ENCODE data around the gene FRRS1L. TPM values are rescaled to one million over a fixed set of nuclear protein-coding genes. Genes with fewer than 3 reads are reported as not detected.

Gene FRRS1L
- total RNA-seq, 1 experiment from 2014 or later: not detected

DNA sequence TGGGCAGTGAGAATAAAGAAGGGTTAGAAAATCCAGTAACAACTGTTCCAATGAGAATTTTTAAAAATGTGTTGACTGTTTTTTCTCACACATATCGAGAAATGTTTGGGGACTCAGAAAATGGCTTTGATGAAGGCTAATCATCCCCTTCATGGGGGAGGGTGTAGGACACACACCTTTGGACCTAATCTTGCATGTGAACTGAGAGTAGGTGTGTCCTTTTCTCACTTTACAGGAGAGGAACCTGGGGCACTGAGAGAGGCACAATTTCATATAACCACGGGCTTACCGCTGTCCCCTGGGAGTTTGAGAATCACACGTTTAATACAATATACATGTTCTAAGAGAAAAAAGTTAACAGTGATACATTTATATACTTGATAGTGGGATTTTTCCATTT lies 17.3 kb downstream of the FRRS1L start:
- CTCF ChIA-PET: no interaction called here
- Histone ChIP-seq H3K79me2 (ENCODE audit: low read depth) (no peaks in the 10 kb centered on the region), H3K4me3 (no peak overlapping the region), H3K36me3 (ENCODE audit: low read depth) (no peaks in the 10 kb centered on the region), H3K27me3 (ENCODE audit: insufficient read depth, low read depth) (no peaks in the 10 kb centered on the region), H4K20me1 (ENCODE audit: insufficient read depth) (no peaks in the 10 kb centered on the region), H3F3A (ENCODE audit: insufficient read depth, low read depth) (no peaks in the 10 kb centered on the region), H2AFZ (no peak overlapping the region), H3K4me1 (replicated peaks; ENCODE audit: insufficient read depth) (no peaks in the 10 kb centered on the region), H3K27ac (no peak overlapping the region), H3K9me3 (ENCODE audit: insufficient read depth, low read depth) (peaks cover 13% of the 10 kb centered on the region), H3K9me2 (ENCODE audit: insufficient read depth) (no peaks in the 10 kb centered on the region), H3K4me2 (no peak overlapping the region)
- intact Hi-C loops (cut with micrococcal nuclease; ENCODE audit: unreplicated experiment): no loop called here
- POLR2A ChIA-PET (ENCODE audit: unreplicated experiment): no interaction called here
- DNase-seq: no peak
- TF ChIP-seq, protein P1, sequence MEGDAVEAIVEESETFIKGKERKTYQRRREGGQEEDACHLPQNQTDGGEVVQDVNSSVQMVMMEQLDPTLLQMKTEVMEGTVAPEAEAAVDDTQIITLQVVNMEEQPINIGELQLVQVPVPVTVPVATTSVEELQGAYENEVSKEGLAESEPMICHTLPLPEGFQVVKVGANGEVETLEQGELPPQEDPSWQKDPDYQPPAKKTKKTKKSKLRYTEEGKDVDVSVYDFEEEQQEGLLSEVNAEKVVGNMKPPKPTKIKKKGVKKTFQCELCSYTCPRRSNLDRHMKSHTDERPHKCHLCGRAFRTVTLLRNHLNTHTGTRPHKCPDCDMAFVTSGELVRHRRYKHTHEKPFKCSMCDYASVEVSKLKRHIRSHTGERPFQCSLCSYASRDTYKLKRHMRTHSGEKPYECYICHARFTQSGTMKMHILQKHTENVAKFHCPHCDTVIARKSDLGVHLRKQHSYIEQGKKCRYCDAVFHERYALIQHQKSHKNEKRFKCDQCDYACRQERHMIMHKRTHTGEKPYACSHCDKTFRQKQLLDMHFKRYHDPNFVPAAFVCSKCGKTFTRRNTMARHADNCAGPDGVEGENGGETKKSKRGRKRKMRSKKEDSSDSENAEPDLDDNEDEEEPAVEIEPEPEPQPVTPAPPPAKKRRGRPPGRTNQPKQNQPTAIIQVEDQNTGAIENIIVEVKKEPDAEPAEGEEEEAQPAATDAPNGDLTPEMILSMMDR (conservative IDR thresholded peaks at IDR 0.05): no peak
- no peak for TF ChIP-seq EZH2 (IDR thresholded peaks at IDR 0.05; ENCODE audit: low read depth)
- no TSS peak for BruUV-seq (replicated peaks)

GRCh38 chr9:109149089-109149488 lies 18.0 kb downstream of the FRRS1L start:
- Histone ChIP-seq H3K27me3 (ENCODE audit: insufficient read depth, low read depth) (no peaks in the 10 kb centered on the region), H2AFZ (no peak overlapping the region), H3K4me1 (replicated peaks; ENCODE audit: insufficient read depth) (peaks cover 1% of the 10 kb centered on the region), H3K4me2 (no peak overlapping the region), H3K36me3 (ENCODE audit: low read depth) (no peaks in the 10 kb centered on the region), H3K9me3 (ENCODE audit: insufficient read depth, low read depth) (peaks cover 13% of the 10 kb centered on the region), H3K4me3 (no peak overlapping the region), H3F3A (ENCODE audit: insufficient read depth, low read depth) (no peaks in the 10 kb centered on the region), H3K9me2 (ENCODE audit: insufficient read depth) (no peaks in the 10 kb centered on the region), H3K27ac (no peak overlapping the region), H3K79me2 (ENCODE audit: low read depth) (no peaks in the 10 kb centered on the region), H4K20me1 (ENCODE audit: insufficient read depth) (no peaks in the 10 kb centered on the region)
- no peak for DNase-seq
- TF ChIP-seq EZH2 (IDR thresholded peaks at IDR 0.05; ENCODE audit: low read depth): no peak
- TF ChIP-seq, protein P1 (conservative IDR thresholded peaks at IDR 0.05): no peak
- intact Hi-C loops (cut with micrococcal nuclease; ENCODE audit: unreplicated experiment): no loop called here
- ChIA-PET POLR2A (ENCODE audit: unreplicated experiment) (no interaction called here), CTCF (interaction anchor here (0.7 kb wide), 1 partner anchor 55 kb away, joined by 4 read pairs; no protein-coding TSS in a partner anchor)
- no TSS peak for BruUV-seq (replicated peaks)

- no peaks in the 10 kb centered on the region for H3F3A ChIP-seq (ENCODE audit: insufficient read depth, low read depth)
- no peak overlapping the region for H3K4me2 ChIP-seq
- H3K9me2 ChIP-seq (ENCODE audit: insufficient read depth): no peaks in the 10 kb centered on the region
- ChIA-PET POLR2A (ENCODE audit: unreplicated experiment) (no interaction called here), CTCF (no interaction called here)
- intact Hi-C loops (cut with micrococcal nuclease; ENCODE audit: unreplicated experiment): no loop called here
- no peaks in the 10 kb centered on the region for H3K27me3 ChIP-seq (ENCODE audit: insufficient read depth, low read depth)
- no peaks in the 10 kb centered on the region for H3K36me3 ChIP-seq (ENCODE audit: low read depth)
- no peak for TF ChIP-seq EZH2 (IDR thresholded peaks at IDR 0.05; ENCODE audit: low read depth)
- TF ChIP-seq, protein P1 (conservative IDR thresholded peaks at IDR 0.05): no peak
- no peak overlapping the region for H3K27ac ChIP-seq
- no peak overlapping the region for H2AFZ ChIP-seq
- no peak for DNase-seq
- no peaks in the 10 kb centered on the region for H3K79me2 ChIP-seq (ENCODE audit: low read depth)
- H4K20me1 ChIP-seq (ENCODE audit: insufficient read depth): no peaks in the 10 kb centered on the region
- BruUV-seq (replicated peaks): no TSS peak
- H3K4me1 ChIP-seq (replicated peaks; ENCODE audit: insufficient read depth): peaks cover 7% of the 10 kb centered on the region
- H3K9me3 ChIP-seq (ENCODE audit: insufficient read depth, low read depth): no peaks in the 10 kb centered on the region
- H3K4me3 ChIP-seq: no peak overlapping the region
Observed at GRCh38 chr9:109145051-109145450, 22.0 kb downstream of the FRRS1L start.

Data from PC-9 (cell line).